Peyer's patch (tissue), 4 donors: ENCODE data around the gene TSEN34. TPM values are rescaled to one million over a fixed set of nuclear protein-coding genes. Genes with fewer than 3 reads are reported as not detected.

ENCODE experiments used
- DNase-seq, 3 donors: peaks; one replicate each; pipeline ENCODE4 v3.0.0-alpha.2; 2017 to 2019
- H3K27ac ChIP-seq, 4 donors: fragments of 200-600 bp; sonication (generic); one replicate each; pipeline ENCODE4 v1.5.1; 2016 to 2019
- H3K27me3 ChIP-seq, 2 donors: fragments of 200-600 bp; sonication (generic); one replicate each; pipeline ENCODE4 v1.5.1; 2019
- H3K36me3 ChIP-seq, 3 donors: fragments of 200-600 bp; sonication (generic); one replicate each; pipeline ENCODE4 v1.5.1; 2016 to 2019
- H3K4me1 ChIP-seq, 4 donors: fragments of 200-600 bp; sonication (generic); one replicate each; pipeline ENCODE4 v1.5.1; 2016 to 2019
- H3K4me3 ChIP-seq, 4 donors: fragments of 200-600 bp; sonication (generic); 1 replicate in 3 of 4; 2 replicates in 1 of 4; pipeline ENCODE4 v1.5.1; 2016 to 2019; ENCODE audit warnings: mild to moderate bottlenecking in 1 of 4
- H3K9me3 ChIP-seq, 4 donors: fragments of 200-600 bp; sonication (generic); one replicate each; pipeline ENCODE4 v1.5.1; 2016 to 2019; ENCODE audit warnings: mild to moderate bottlenecking in 1 of 4
- POLR2A ChIP-seq, 2 donors: fragments of 450-650 bp; IDR thresholded peaks; one replicate each; pipeline ENCODE4 v1.5.1; 2017; ENCODE audit warnings: antibody characterized with exemption in 2 of 2, mild to moderate bottlenecking in 2 of 2, moderate library complexity in 2 of 2
- total RNA-seq, 4 donors: library from RNA; depleted of rRNA; stranded (reverse); fragments of >200 nt; gene quantifications; one replicate each; pipeline ENCODE4 v1.1.0, GENCODE V29; 2016
- TF ChIP-seq, protein P1 (sequence below), 6 experiments: fragments of 450-650 bp in 4 of 6; fragments of 200-600 bp in 2 of 6; sonication (generic) in 1 of 6; IDR thresholded peaks; one replicate each; pipeline ENCODE4 v1.5.1; 2017 to 2019; ENCODE audit warnings: antibody characterized with exemption in 6 of 6, mild to moderate bottlenecking in 3 of 6, moderate library complexity in 1 of 6

The TSEN34 gene
- total RNA-seq, 4 donors from 2014 or later = 29.7 to 50.4 (median 42.2) TPM

DNA sequence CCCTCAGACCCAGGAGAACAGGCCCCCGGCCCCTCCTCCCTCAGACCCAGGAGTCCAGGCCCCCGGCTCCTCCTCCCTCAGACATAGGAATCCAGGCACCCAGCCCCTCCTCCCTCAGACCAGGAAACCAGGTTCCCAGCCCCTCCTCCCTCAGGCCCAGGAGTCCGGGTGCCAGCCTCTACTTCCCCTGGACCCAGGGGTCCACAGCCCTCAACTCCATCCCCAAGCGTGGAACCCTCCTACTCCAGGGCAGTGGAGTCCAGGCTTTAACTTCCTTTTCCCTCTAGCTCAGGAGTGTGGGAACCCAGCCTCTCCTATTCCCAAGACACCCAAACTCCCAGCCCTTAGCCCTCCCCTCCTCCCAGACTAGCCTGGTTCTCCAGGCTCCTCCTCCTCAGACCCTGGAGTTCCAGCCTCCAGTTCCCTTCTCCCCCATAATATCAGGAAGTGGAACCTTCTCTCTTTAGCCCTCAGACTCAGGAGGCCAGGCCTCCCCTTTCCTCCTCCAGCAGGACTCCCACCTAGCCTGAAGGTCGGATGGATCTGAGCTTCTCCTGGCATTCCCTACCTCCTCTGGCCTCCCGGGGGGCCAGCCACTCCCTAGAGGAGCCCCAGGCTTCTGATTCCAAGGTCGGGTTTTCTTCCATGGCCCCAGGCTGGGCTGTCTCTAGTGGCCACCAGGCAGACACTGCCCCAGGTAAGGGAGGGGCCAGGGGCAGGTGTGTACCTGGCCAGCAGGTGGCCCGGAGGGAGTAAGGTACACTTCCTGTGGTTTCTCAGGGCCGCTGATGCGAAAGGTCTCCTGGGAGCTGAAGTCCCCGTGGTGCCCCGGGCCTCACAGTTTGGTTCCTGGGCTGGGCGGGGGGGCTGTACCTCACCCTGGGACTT, 18.4 kb upstream of the TSEN34 start, which contains the start of gene TMC4:
Gene TMC4, minus strand, starts transcription at position 690 of the 888 bp plus-strand sequence. Its CDS starts 43 bp downstream, at position 647.
- peak within 1 kb of the TSS in 3 of 4 donors; percentile 77 to 85 (median 81) for H3K27ac ChIP-seq
- peaks cover 0 to 8% (median 5%) of the 10 kb centered on the region in 4 donors for H3K4me1 ChIP-seq
- DNase-seq = peak; percentile 40 to 90 (median 88)
- H3K27me3 ChIP-seq = no peaks in the 10 kb centered on the region
- TF ChIP-seq, protein P1, sequence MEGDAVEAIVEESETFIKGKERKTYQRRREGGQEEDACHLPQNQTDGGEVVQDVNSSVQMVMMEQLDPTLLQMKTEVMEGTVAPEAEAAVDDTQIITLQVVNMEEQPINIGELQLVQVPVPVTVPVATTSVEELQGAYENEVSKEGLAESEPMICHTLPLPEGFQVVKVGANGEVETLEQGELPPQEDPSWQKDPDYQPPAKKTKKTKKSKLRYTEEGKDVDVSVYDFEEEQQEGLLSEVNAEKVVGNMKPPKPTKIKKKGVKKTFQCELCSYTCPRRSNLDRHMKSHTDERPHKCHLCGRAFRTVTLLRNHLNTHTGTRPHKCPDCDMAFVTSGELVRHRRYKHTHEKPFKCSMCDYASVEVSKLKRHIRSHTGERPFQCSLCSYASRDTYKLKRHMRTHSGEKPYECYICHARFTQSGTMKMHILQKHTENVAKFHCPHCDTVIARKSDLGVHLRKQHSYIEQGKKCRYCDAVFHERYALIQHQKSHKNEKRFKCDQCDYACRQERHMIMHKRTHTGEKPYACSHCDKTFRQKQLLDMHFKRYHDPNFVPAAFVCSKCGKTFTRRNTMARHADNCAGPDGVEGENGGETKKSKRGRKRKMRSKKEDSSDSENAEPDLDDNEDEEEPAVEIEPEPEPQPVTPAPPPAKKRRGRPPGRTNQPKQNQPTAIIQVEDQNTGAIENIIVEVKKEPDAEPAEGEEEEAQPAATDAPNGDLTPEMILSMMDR (IDR thresholded peaks at IDR 0.05) = peak in 4 of 6 experiments; percentile 35 to 93 (median 85)
- TF ChIP-seq POLR2A (IDR thresholded peaks at IDR 0.05) = peak; percentile 77 to 90
- H3K36me3 ChIP-seq = peaks cover 0 to 17% (median 0%) of the 10 kb centered on the region in 3 donors
- H3K4me3 ChIP-seq = peak within 1 kb of the TSS in 3 of 4 donors; percentile 37 to 65 (median 59)
- no peaks in the 10 kb centered on the region for H3K9me3 ChIP-seq

GRCh38 chr19:54173359-54173699, 17.8 kb upstream of the TSEN34 start:
- H3K36me3 ChIP-seq = peaks cover 0 to 23% (median 0%) of the 10 kb centered on the region in 3 donors
- peak overlapping the region in 2 of 4 donors; percentile 81 to 85 for H3K27ac ChIP-seq
- peaks cover 0 to 6% (median 5%) of the 10 kb centered on the region in 4 donors for H3K4me1 ChIP-seq
- H3K27me3 ChIP-seq = no peaks in the 10 kb centered on the region
- DNase-seq = no peak
- H3K4me3 ChIP-seq = peak overlapping the region in 2 of 4 donors; percentile 59 to 65
- no peaks in the 10 kb centered on the region for H3K9me3 ChIP-seq
- no peak for TF ChIP-seq POLR2A (IDR thresholded peaks at IDR 0.05)
- TF ChIP-seq, protein P1 (IDR thresholded peaks at IDR 0.05) = no peak

- H3K9me3 ChIP-seq = no peaks in the 10 kb centered on the region
- peak in 1 of 3 donors; percentile 43 for DNase-seq
- H3K27me3 ChIP-seq = no peaks in the 10 kb centered on the region
- peaks cover 0 to 6% (median 4%) of the 10 kb centered on the region in 4 donors for H3K4me1 ChIP-seq
- peaks cover 0 to 28% (median 0%) of the 10 kb centered on the region in 3 donors for H3K36me3 ChIP-seq
- no peak overlapping the region for H3K4me3 ChIP-seq
- peak overlapping the region in 1 of 4 donors; percentile 9 for H3K27ac ChIP-seq
- TF ChIP-seq POLR2A (IDR thresholded peaks at IDR 0.05) = no peak
- TF ChIP-seq, protein P1 (IDR thresholded peaks at IDR 0.05) = no peak
Measured at GRCh38 chr19:54173951-54174834, 16.9 kb upstream of the TSEN34 start.

DNA sequence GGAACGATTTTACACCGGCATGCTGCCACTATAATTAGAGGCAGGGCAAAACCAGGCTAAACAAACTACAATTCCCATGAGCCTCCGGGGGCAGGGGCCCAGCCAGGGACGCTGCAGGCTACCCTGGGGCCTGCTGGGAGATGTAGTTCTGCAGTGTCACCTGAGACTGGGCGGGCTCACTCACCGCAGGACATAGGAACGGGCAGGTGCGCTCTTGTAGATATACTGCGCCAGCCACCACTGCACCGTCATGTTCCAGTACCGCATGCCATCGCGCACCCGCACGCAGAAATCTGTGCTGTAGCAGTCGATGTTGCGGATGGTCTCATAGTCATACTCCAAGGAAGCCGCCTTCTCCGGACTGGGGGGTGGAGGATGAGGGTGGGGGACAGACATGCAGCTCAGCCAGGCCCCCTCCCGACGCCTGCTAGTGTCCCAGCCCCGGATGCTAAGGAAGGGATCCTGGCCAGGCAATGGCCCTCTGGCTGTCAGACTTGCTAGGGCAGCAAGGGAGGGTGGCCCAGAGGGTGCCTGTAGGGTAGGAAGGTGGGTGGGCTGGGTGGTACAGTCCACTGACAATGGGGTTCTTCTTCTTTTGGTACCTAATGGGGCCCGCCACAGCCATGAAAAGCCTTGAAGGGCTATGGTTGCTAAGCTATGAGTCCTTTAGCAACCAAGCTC, 12.4 kb upstream of the TSEN34 start:
- Histone ChIP-seq H3K27ac (no peak overlapping the region), H3K4me1 (no peaks in the 10 kb centered on the region), H3K9me3 (no peaks in the 10 kb centered on the region), H3K36me3 (peaks cover 0 to 58% (median 0%) of the 10 kb centered on the region in 3 donors), H3K4me3 (no peak overlapping the region), H3K27me3 (no peaks in the 10 kb centered on the region)
- TF ChIP-seq POLR2A (IDR thresholded peaks at IDR 0.05) = no peak
- TF ChIP-seq, protein P1 (IDR thresholded peaks at IDR 0.05) = no peak
- DNase-seq = no peak
